ENCODE data around the gene PKDCC.
A peak's percentile ranks its signal among the peaks of the same experiment; 100 is the strongest.

The PKDCC gene

GRCh38 chr2:42047488-42048298, at the start of gene PKDCC:
Gene PKDCC (plus strand): TSS chr2:42048021. CDS start chr2:42048200, 179 bp downstream.
- Histone ChIP-seq H3K9me3 (ENCODE audit: control insufficient read depth in 5 of 5, low read length in 5 of 5) (no peaks in the 10 kb centered on the region), H3K36me3 (ENCODE audit: control insufficient read depth in 5 of 5, insufficient read depth in 5 of 5, low read length in 5 of 5) (peaks cover 0 to under 1% (median 0%) of the 10 kb centered on the region in 5 donors), H3K4me3 (ENCODE audit: low read depth in 1 of 5, low read length in 5 of 5) (peak within 1 kb of the TSS; percentile 85 to 99 (median 98)), H3K9ac (ENCODE audit: low read length in 5 of 5) (peak within 1 kb of the TSS; percentile 85 to 99 (median 95)), H3K27me3 (ENCODE audit: control insufficient read depth in 5 of 5, insufficient read depth in 4 of 5, low read length in 5 of 5) (no peaks in the 10 kb centered on the region), H3K27ac (ENCODE audit: low read depth, low read length) (peak within 1 kb of the TSS; percentile 100), H3K4me1 (ENCODE audit: control insufficient read depth in 5 of 5, insufficient read depth in 5 of 5, low read length in 5 of 5) (peaks cover 12 to 65% (median 62%) of the 10 kb centered on the region in 5 donors)

- H3K27me3 ChIP-seq (ENCODE audit: control insufficient read depth in 5 of 5, insufficient read depth in 4 of 5, low read length in 5 of 5): no peaks in the 10 kb centered on the region
- no peaks in the 10 kb centered on the region for H3K9me3 ChIP-seq (ENCODE audit: control insufficient read depth in 5 of 5, low read length in 5 of 5)
- peak overlapping the region; percentile 64 for H3K27ac ChIP-seq (ENCODE audit: low read depth, low read length)
- H3K4me1 ChIP-seq (ENCODE audit: control insufficient read depth in 5 of 5, insufficient read depth in 5 of 5, low read length in 5 of 5): peaks cover 2 to 25% (median 19%) of the 10 kb centered on the region in 5 donors
- peak overlapping the region in 2 of 5 donors; percentile 25 to 33 for H3K9ac ChIP-seq (ENCODE audit: low read length in 5 of 5)
- H3K4me3 ChIP-seq (ENCODE audit: low read depth in 1 of 5, low read length in 5 of 5): no peak overlapping the region
- H3K36me3 ChIP-seq (ENCODE audit: control insufficient read depth in 5 of 5, insufficient read depth in 5 of 5, low read length in 5 of 5): no peaks in the 10 kb centered on the region
These were observed 49.4 kb upstream of the PKDCC start for GRCh38 chr2:41998186-41999127.

GRCh38 chr2:41999128-41999480, 48.7 kb upstream of the PKDCC start:
- H3K27me3 ChIP-seq (ENCODE audit: control insufficient read depth in 5 of 5, insufficient read depth in 4 of 5, low read length in 5 of 5): no peaks in the 10 kb centered on the region
- H3K9ac ChIP-seq (ENCODE audit: low read length in 5 of 5): peak overlapping the region in 1 of 5 donors; percentile 25
- H3K4me3 ChIP-seq (ENCODE audit: low read depth in 1 of 5, low read length in 5 of 5): no peak overlapping the region
- H3K36me3 ChIP-seq (ENCODE audit: control insufficient read depth in 5 of 5, insufficient read depth in 5 of 5, low read length in 5 of 5): no peaks in the 10 kb centered on the region
- peaks cover 2 to 25% (median 19%) of the 10 kb centered on the region in 5 donors for H3K4me1 ChIP-seq (ENCODE audit: control insufficient read depth in 5 of 5, insufficient read depth in 5 of 5, low read length in 5 of 5)
- H3K27ac ChIP-seq (ENCODE audit: low read depth, low read length): peak overlapping the region; percentile 64
- peaks cover 0 to 3% (median 0%) of the 10 kb centered on the region in 5 donors for H3K9me3 ChIP-seq (ENCODE audit: control insufficient read depth in 5 of 5, low read length in 5 of 5)

- peaks cover 2 to 21% (median 14%) of the 10 kb centered on the region in 5 donors for H3K4me1 ChIP-seq (ENCODE audit: control insufficient read depth in 5 of 5, insufficient read depth in 5 of 5, low read length in 5 of 5)
- no peak overlapping the region for H3K4me3 ChIP-seq (ENCODE audit: low read depth in 1 of 5, low read length in 5 of 5)
- no peaks in the 10 kb centered on the region for H3K36me3 ChIP-seq (ENCODE audit: control insufficient read depth in 5 of 5, insufficient read depth in 5 of 5, low read length in 5 of 5)
- H3K9ac ChIP-seq (ENCODE audit: low read length in 5 of 5): no peak overlapping the region
- peak overlapping the region; percentile 64 for H3K27ac ChIP-seq (ENCODE audit: low read depth, low read length)
- H3K9me3 ChIP-seq (ENCODE audit: control insufficient read depth in 5 of 5, low read length in 5 of 5): peaks cover 0 to 4% (median 0%) of the 10 kb centered on the region in 5 donors
- no peaks in the 10 kb centered on the region for H3K27me3 ChIP-seq (ENCODE audit: control insufficient read depth in 5 of 5, insufficient read depth in 4 of 5, low read length in 5 of 5)
These were observed 48.1 kb upstream of the PKDCC start for GRCh38 chr2:41999592-42000281.

GRCh38 chr2:42001711-42002201, 46.1 kb upstream of the PKDCC start:
- H3K36me3 ChIP-seq (ENCODE audit: control insufficient read depth in 5 of 5, insufficient read depth in 5 of 5, low read length in 5 of 5): no peaks in the 10 kb centered on the region
- H3K9ac ChIP-seq (ENCODE audit: low read length in 5 of 5): no peak overlapping the region
- H3K4me1 ChIP-seq (ENCODE audit: control insufficient read depth in 5 of 5, insufficient read depth in 5 of 5, low read length in 5 of 5): peaks cover 2 to 21% (median 14%) of the 10 kb centered on the region in 5 donors
- peak overlapping the region in 2 of 5 donors; percentile 1 to 2 for H3K4me3 ChIP-seq (ENCODE audit: low read depth in 1 of 5, low read length in 5 of 5)
- no peaks in the 10 kb centered on the region for H3K27me3 ChIP-seq (ENCODE audit: control insufficient read depth in 5 of 5, insufficient read depth in 4 of 5, low read length in 5 of 5)
- peaks cover 0 to 6% (median 0%) of the 10 kb centered on the region in 5 donors for H3K9me3 ChIP-seq (ENCODE audit: control insufficient read depth in 5 of 5, low read length in 5 of 5)
- H3K27ac ChIP-seq (ENCODE audit: low read depth, low read length): no peak overlapping the region

GRCh38 chr2:42007551-42007950, 40.3 kb upstream of the PKDCC start:
- H3K27me3 ChIP-seq (ENCODE audit: control insufficient read depth in 5 of 5, insufficient read depth in 4 of 5, low read length in 5 of 5): no peaks in the 10 kb centered on the region
- peaks cover 0 to 12% (median 4%) of the 10 kb centered on the region in 5 donors for H3K4me1 ChIP-seq (ENCODE audit: control insufficient read depth in 5 of 5, insufficient read depth in 5 of 5, low read length in 5 of 5)
- no peak overlapping the region for H3K4me3 ChIP-seq (ENCODE audit: low read depth in 1 of 5, low read length in 5 of 5)
- H3K9ac ChIP-seq (ENCODE audit: low read length in 5 of 5): no peak overlapping the region
- peaks cover 0 to 6% (median 0%) of the 10 kb centered on the region in 5 donors for H3K9me3 ChIP-seq (ENCODE audit: control insufficient read depth in 5 of 5, low read length in 5 of 5)
- no peaks in the 10 kb centered on the region for H3K36me3 ChIP-seq (ENCODE audit: control insufficient read depth in 5 of 5, insufficient read depth in 5 of 5, low read length in 5 of 5)
- H3K27ac ChIP-seq (ENCODE audit: low read depth, low read length): no peak overlapping the region

GRCh38 chr2:42008241-42008921, 39.4 kb upstream of the PKDCC start:
- H3K36me3 ChIP-seq (ENCODE audit: control insufficient read depth in 5 of 5, insufficient read depth in 5 of 5, low read length in 5 of 5): no peaks in the 10 kb centered on the region
- no peak overlapping the region for H3K9ac ChIP-seq (ENCODE audit: low read length in 5 of 5)
- no peaks in the 10 kb centered on the region for H3K27me3 ChIP-seq (ENCODE audit: control insufficient read depth in 5 of 5, insufficient read depth in 4 of 5, low read length in 5 of 5)
- no peak overlapping the region for H3K27ac ChIP-seq (ENCODE audit: low read depth, low read length)
- no peak overlapping the region for H3K4me3 ChIP-seq (ENCODE audit: low read depth in 1 of 5, low read length in 5 of 5)
- H3K4me1 ChIP-seq (ENCODE audit: control insufficient read depth in 5 of 5, insufficient read depth in 5 of 5, low read length in 5 of 5): peaks cover 0 to 12% (median 4%) of the 10 kb centered on the region in 5 donors
- peaks cover 0 to 6% (median 0%) of the 10 kb centered on the region in 5 donors for H3K9me3 ChIP-seq (ENCODE audit: control insufficient read depth in 5 of 5, low read length in 5 of 5)

GRCh38 chr2:42009657-42010580, 37.9 kb upstream of the PKDCC start:
- Histone ChIP-seq H3K27ac (ENCODE audit: low read depth, low read length) (no peak overlapping the region), H3K9me3 (ENCODE audit: control insufficient read depth in 5 of 5, low read length in 5 of 5) (peaks cover 0 to 2% (median 0%) of the 10 kb centered on the region in 5 donors), H3K36me3 (ENCODE audit: control insufficient read depth in 5 of 5, insufficient read depth in 5 of 5, low read length in 5 of 5) (no peaks in the 10 kb centered on the region), H3K9ac (ENCODE audit: low read length in 5 of 5) (no peak overlapping the region), H3K4me1 (ENCODE audit: control insufficient read depth in 5 of 5, insufficient read depth in 5 of 5, low read length in 5 of 5) (peaks cover 0 to 12% (median 4%) of the 10 kb centered on the region in 5 donors), H3K4me3 (ENCODE audit: low read depth in 1 of 5, low read length in 5 of 5) (peak overlapping the region in 1 of 5 donors; percentile 22), H3K27me3 (ENCODE audit: control insufficient read depth in 5 of 5, insufficient read depth in 4 of 5, low read length in 5 of 5) (no peaks in the 10 kb centered on the region)
